HG02588 (cell line): Measurements from ENCODE around the gene KCNJ16.
"Not testable (repeated sequence)": the region's sequence is repeated elsewhere in the genome, so short reads cannot be mapped to it uniquely, and the experiment has no call there.

Experiments
- ATAC-seq: cut with Tn5 transposase; IDR thresholded peaks from one replicate; pipeline ENCODE4 v1.9.1; 2021; ENCODE audit warnings: mild to moderate bottlenecking, moderate library complexity; ENCODE audit not compliant: unreplicated experiment

KCNJ16 gene

GRCh38 chr17:70074956-70075355, at the start of gene KCNJ16:
Gene KCNJ16 (plus strand): TSS chr17:70075225. CDS start chr17:70132088, 56,863 bp downstream.
- no peak for ATAC-seq

- ATAC-seq, result no peak
Measured at GRCh38 chr17:70028397-70028796, 46.6 kb upstream of the KCNJ16 start.

GRCh38 chr17:70028978-70029767, 45.9 kb upstream of the KCNJ16 start:
- ATAC-seq, result no peak

GRCh38 chr17:70030371-70030770, 44.7 kb upstream of the KCNJ16 start:
- no peak for ATAC-seq

- no peak for ATAC-seq
Measured at GRCh38 chr17:70031341-70031740, 43.7 kb upstream of the KCNJ16 start.

GRCh38 chr17:70033165-70033564, 41.9 kb upstream of the KCNJ16 start:
- no peak for ATAC-seq

- ATAC-seq, result no peak
Measured at GRCh38 chr17:70034158-70034557, 40.9 kb upstream of the KCNJ16 start.

GRCh38 chr17:70037498-70037897, 37.5 kb upstream of the KCNJ16 start:
- ATAC-seq, result no peak

GRCh38 chr17:70040336-70040735, 34.7 kb upstream of the KCNJ16 start:
- no peak for ATAC-seq

GRCh38 chr17:70041061-70041460, 34.0 kb upstream of the KCNJ16 start:
- ATAC-seq, result no peak

GRCh38 chr17:70041540-70041939, 33.5 kb upstream of the KCNJ16 start:
- no peak for ATAC-seq

GRCh38 chr17:70045780-70046179, 29.2 kb upstream of the KCNJ16 start:
- ATAC-seq, result not testable (repeated sequence)

GRCh38 chr17:70047619-70048419, 27.2 kb upstream of the KCNJ16 start:
- ATAC-seq, result no peak

GRCh38 chr17:70049801-70050591, 25.0 kb upstream of the KCNJ16 start:
- ATAC-seq, result no peak

- ATAC-seq, result no peak
Measured at GRCh38 chr17:70050931-70051330, 24.1 kb upstream of the KCNJ16 start.

- no peak for ATAC-seq
Measured at GRCh38 chr17:70053241-70054234, 21.5 kb upstream of the KCNJ16 start.

GRCh38 chr17:70055000-70055399, 20.0 kb upstream of the KCNJ16 start:
- ATAC-seq, result no peak

GRCh38 chr17:70059071-70059470, 16.0 kb upstream of the KCNJ16 start:
- ATAC-seq, result no peak

GRCh38 chr17:70059649-70060048, 15.4 kb upstream of the KCNJ16 start:
- no peak for ATAC-seq

- ATAC-seq, result no peak
Measured at GRCh38 chr17:70060415-70060814, 14.6 kb upstream of the KCNJ16 start.
